Muscle layer of duodenum (tissue), 2 donors: ENCODE results near the gene KNSTRN.

Source experiments
- H3K27ac ChIP-seq: one replicate; pipeline ENCODE4 v1.7.0; 2013; ENCODE audit warnings: mild to moderate bottlenecking, low read length
- H3K27me3 ChIP-seq: one replicate; pipeline ENCODE4 v1.7.0; 2013; ENCODE audit warnings: low read depth, mild to moderate bottlenecking, control low read depth, low read length
- H3K36me3 ChIP-seq, 2 donors: one replicate each; pipeline ENCODE4 v1.7.0; 2013; ENCODE audit warnings: low read length in 2 of 2, control low read depth in 1 of 2, mild to moderate bottlenecking in 1 of 2; ENCODE audit not compliant: insufficient read depth in 2 of 2, control insufficient read depth in 1 of 2
- H3K4me1 ChIP-seq, 2 donors: one replicate each; pipeline ENCODE4 v1.7.0; 2013; ENCODE audit warnings: low read length in 2 of 2, mild to moderate bottlenecking in 2 of 2, control low read depth in 1 of 2, moderate library complexity in 1 of 2; ENCODE audit not compliant: insufficient read depth in 2 of 2, control insufficient read depth in 1 of 2
- H3K4me3 ChIP-seq, 2 donors: one replicate each; pipeline ENCODE4 v1.7.0; 2013; ENCODE audit warnings: low read length in 2 of 2, low read depth in 1 of 2, mild to moderate bottlenecking in 1 of 2
- H3K9me3 ChIP-seq, 2 donors: one replicate each; pipeline ENCODE4 v1.7.0; 2013; ENCODE audit warnings: low read length in 2 of 2, control low read depth in 1 of 2, mild to moderate bottlenecking in 1 of 2; ENCODE audit not compliant: control insufficient read depth in 1 of 2
- donor health status: healthy.

KNSTRN gene

DNA sequence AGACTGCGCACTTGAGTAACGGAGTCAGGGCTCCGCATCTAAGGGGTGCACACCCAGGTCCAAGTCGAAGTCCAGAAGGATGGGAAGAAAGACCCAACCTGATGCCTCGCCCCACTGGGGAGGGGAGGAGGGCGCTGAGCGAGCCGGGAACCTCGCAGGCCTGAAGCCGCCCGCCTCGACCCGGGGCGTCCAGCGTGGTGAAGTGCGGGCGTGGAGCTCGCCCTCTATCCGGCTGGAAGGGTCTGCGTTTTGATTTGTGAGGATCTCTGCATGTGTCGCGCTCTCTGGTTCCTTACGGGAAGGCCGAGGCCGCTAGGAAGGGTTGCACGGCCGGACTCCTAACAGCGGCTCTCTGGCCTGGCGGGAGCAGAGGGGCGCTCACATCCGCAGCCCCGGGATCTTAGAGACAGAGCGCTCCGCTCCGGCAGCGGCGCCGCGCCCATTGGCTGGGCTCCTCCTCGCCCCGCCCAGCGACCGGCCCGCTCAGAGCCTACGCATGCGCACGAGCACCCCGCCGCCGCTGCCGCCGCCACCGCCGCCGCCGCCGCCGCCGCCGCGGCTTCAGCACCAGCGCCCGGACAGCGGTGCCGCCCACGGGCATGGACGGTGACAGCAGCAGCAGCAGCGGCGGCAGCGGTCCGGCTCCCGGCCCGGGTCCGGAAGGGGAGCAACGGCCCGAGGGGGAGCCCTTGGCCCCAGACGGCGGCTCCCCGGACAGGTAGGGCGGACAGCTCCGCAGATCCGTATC is 24.6 kb upstream of the KNSTRN start, which contains the start of gene DISP2:
TSS of gene DISP2 (plus strand) at position 497 of the 748 bp plus-strand sequence. CDS start at position 600, 103 bp downstream.
- Histone ChIP-seq H3K27me3 (no peaks in the 10 kb centered on the region), H3K4me3 (peak within 1 kb of the TSS; percentile 55 to 73), H3K4me1 (peaks cover 0 to 20% of the 10 kb centered on the region in 2 donors), H3K27ac (no peak within 1 kb of the TSS), H3K9me3 (no peaks in the 10 kb centered on the region), H3K36me3 (no peaks in the 10 kb centered on the region)

DNA sequence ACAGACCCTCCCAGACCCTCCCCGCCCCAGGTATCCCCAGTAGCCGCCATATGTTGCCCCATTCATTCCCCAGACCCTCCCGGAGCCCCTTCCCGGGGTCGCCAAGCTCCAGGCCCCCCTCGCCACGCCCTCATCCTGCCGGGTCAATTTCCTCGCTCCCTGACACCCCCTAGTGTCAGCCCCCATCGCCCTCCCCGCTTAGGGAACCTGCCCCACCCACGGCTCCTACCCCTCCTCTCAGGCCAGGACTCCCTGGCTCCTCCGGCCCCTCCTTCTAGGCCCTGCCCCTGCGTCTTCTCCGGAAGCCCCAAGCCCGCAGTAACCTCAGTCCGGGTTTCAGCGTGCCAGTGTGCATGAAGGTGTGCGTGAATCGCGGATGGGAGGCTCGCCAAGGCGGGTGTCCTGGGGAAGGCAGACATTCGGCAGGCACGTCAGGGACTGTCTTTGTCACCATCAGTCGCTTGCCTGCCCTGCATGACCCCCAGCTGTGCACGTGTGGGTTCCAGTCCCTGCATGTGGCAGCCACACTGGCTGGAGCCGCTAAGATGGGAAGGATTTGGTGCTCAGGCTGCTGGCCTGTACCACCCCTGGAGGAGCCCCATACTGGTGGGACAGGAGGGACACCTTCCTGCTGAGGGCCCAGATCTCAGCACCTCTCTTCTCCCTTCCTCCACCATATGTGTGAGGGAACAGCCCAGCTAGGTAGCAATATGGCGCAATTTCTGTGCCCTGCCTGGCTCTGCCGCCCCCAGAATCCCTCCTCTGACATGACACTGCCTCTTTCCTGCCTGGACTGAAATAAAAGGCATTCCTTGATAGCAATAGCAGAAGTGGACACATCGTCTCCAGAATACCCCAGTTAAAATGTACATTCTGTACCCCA is 23.8 kb upstream of the KNSTRN start:
- Histone ChIP-seq H3K4me1 (peaks cover 0 to 20% of the 10 kb centered on the region in 2 donors), H3K27me3 (no peaks in the 10 kb centered on the region), H3K27ac (no peak overlapping the region), H3K36me3 (no peaks in the 10 kb centered on the region), H3K9me3 (no peaks in the 10 kb centered on the region), H3K4me3 (peak overlapping the region; percentile 39 to 72)

GRCh38 chr15:40360015-40360414 is 22.5 kb upstream of the KNSTRN start:
- H3K27ac ChIP-seq, result no peak overlapping the region
- no peaks in the 10 kb centered on the region for H3K9me3 ChIP-seq
- no peaks in the 10 kb centered on the region for H3K36me3 ChIP-seq
- no peaks in the 10 kb centered on the region for H3K27me3 ChIP-seq
- H3K4me1 ChIP-seq, result peaks cover 0 to 12% of the 10 kb centered on the region in 2 donors
- H3K4me3 ChIP-seq, result no peak overlapping the region

DNA sequence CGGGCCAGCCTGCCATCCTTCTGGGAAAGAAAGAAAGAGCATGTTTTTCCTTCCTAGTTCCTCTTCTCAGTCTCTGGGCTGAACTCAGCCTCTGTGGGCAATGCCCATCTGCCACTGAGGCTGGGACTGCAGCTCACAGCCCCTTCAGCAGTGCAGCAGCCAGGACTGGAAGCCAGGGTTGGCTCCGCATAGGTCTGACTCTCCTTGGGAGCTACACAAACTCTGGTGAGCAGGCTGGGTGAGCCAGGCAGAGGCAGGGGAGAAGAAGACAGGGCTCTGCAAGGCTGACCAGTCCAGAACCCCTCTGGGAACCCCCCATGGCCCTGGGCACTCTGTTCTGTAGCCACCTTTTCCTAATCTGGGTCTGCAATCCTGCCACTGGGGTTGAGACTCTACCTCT is 20.9 kb upstream of the KNSTRN start:
- Histone ChIP-seq H3K9me3 (no peaks in the 10 kb centered on the region), H3K27me3 (no peaks in the 10 kb centered on the region), H3K36me3 (no peaks in the 10 kb centered on the region), H3K4me1 (peaks cover 0 to 12% of the 10 kb centered on the region in 2 donors), H3K27ac (no peak overlapping the region), H3K4me3 (no peak overlapping the region)

GRCh38 chr15:40363611-40364010 is 18.9 kb upstream of the KNSTRN start:
- H3K9me3 ChIP-seq, result no peaks in the 10 kb centered on the region
- no peaks in the 10 kb centered on the region for H3K36me3 ChIP-seq
- no peaks in the 10 kb centered on the region for H3K27me3 ChIP-seq
- no peak overlapping the region for H3K4me3 ChIP-seq
- peaks cover 0 to 19% of the 10 kb centered on the region in 2 donors for H3K4me1 ChIP-seq
- H3K27ac ChIP-seq, result no peak overlapping the region

- Histone ChIP-seq H3K4me3 (no peak overlapping the region), H3K27me3 (no peaks in the 10 kb centered on the region), H3K27ac (no peak overlapping the region), H3K36me3 (no peaks in the 10 kb centered on the region), H3K9me3 (no peaks in the 10 kb centered on the region), H3K4me1 (peaks cover 0 to 16% of the 10 kb centered on the region in 2 donors)
Measured at GRCh38 chr15:40364251-40364650, 18.3 kb upstream of the KNSTRN start.

DNA sequence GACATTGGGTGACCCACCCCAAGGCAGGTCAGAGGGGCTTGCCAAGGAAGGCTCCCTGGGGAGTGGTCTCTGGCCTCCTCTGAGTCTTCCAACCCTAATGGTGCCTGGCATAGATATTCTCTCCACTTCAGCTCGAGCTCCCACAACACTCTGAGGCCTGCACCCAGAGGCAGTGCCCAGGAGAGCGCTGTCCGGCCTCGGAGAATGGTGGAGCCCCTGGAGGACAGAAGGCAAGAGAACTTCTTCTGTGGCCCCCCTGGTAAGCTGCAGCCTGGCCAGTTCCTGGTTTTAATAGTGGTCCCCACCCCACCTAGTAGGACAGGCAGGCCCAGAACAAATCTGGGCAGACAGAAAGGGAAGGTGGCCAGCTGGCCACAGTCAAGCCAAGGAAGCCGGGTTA is 17.5 kb upstream of the KNSTRN start:
- no peak overlapping the region for H3K4me3 ChIP-seq
- H3K9me3 ChIP-seq, result no peaks in the 10 kb centered on the region
- H3K4me1 ChIP-seq, result peaks cover 0 to 16% of the 10 kb centered on the region in 2 donors
- H3K27me3 ChIP-seq, result no peaks in the 10 kb centered on the region
- H3K27ac ChIP-seq, result no peak overlapping the region
- H3K36me3 ChIP-seq, result no peaks in the 10 kb centered on the region

DNA sequence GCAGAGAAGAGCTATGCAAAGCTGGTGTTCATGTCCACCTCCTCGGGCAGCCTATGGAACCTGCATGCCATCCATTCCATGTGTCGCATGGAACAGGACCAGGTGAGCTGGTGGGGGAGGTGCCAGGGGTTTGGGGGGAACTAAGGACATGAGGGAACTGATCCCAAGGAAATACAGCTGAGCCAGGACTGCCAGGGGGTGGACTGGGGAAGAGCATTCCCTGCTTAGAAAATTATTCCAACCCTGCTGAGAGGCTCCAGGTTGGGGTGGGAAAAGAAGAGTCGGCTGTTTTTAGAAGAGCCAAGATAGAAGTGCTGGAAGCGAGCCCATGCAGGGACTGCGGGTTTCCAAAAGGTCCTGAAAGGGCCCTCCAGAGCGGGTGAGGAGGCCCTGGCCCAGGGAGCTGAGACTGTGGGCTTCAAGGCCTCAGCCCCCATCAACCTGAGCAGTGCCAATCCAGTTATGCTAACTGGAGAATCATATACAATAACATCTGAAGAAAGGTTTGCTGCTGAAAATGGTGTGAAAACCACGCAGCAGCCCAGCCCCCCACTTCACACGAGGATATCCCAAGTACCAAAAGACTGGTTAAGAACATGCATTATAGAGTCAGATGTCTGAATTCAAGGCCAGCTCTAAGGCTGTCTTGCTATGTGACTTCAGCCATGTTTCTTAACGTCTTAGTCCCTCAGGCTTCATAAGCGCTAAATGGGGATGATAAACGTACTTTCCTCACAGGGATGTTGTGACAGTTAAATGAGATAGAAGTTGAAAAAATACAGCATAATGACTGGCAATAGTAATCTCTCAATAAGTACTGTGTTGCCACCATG is 16.7 kb upstream of the KNSTRN start:
- Histone ChIP-seq H3K27me3 (no peaks in the 10 kb centered on the region), H3K4me3 (no peak overlapping the region), H3K27ac (no peak overlapping the region), H3K9me3 (no peaks in the 10 kb centered on the region), H3K36me3 (no peaks in the 10 kb centered on the region), H3K4me1 (peaks cover 0 to 16% of the 10 kb centered on the region in 2 donors)

DNA sequence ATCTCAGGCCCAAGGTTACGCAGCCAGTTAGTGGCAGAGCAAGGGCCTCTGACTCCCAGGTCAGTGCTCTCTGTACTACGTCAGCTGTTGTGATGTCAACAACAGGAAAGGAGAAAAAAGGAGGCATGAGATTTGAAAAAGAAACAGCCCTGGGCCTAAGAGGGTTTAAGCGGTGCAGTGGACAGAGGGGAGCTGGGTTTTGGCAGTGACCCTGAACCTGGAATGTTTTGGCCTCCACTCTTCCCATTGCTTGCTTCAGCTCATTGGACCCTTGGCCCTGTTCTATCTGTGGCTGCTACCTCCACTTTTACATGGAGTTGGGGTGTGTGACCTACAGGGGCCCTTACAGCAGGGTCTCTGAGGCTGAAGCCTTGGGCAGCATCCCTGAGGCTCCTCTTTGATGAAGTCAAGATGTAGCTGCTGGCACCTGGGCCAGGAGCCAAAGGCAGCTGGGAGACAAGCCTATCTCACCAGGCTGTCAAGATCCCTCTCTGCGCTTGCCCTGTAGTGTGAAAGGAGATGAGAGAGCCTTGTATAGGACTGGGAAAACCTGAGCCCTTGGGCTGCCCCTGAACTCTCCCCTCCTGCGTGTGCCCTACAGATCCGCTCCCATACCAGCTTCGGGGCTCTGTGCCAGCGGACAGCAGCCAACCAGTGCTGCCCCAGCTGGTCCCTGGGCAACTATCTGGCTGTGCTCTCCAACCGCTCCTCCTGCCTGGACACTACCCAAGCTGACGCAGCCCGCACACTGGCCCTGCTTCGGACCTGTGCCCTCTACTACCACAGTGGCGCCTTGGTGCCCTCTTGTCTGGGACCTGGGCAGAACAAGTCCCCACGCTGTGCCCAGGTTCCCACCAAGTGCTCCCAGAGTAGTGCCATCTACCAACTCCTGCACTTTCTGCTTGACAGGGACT is 15.8 kb upstream of the KNSTRN start:
- no peak overlapping the region for H3K27ac ChIP-seq
- H3K27me3 ChIP-seq, result no peaks in the 10 kb centered on the region
- H3K4me3 ChIP-seq, result peak overlapping the region in 1 of 2 donors; percentile 57
- H3K4me1 ChIP-seq, result peaks cover 0 to 16% of the 10 kb centered on the region in 2 donors
- H3K36me3 ChIP-seq, result no peaks in the 10 kb centered on the region
- H3K9me3 ChIP-seq, result no peaks in the 10 kb centered on the region

GRCh38 chr15:40367371-40367685 is 15.2 kb upstream of the KNSTRN start:
- no peak overlapping the region for H3K27ac ChIP-seq
- H3K9me3 ChIP-seq, result no peaks in the 10 kb centered on the region
- peaks cover 0 to 16% of the 10 kb centered on the region in 2 donors for H3K4me1 ChIP-seq
- H3K4me3 ChIP-seq, result peak overlapping the region; percentile 21 to 57
- H3K27me3 ChIP-seq, result no peaks in the 10 kb centered on the region
- no peaks in the 10 kb centered on the region for H3K36me3 ChIP-seq
